GM21515 (cell line): ENCODE measurements around the gene CLEC10A.
"Not testable (repeated sequence)": the region's sequence is repeated elsewhere in the genome, so short reads cannot be mapped to it uniquely, and the experiment has no call there.

Experiments
- ATAC-seq: cut with Tn5 transposase; IDR thresholded peaks from one replicate; pipeline ENCODE4 v1.9.1; 2021; ENCODE audit not compliant: unreplicated experiment

The CLEC10A gene

GRCh38 chr17:7108981-7109380 lies 28.9 kb upstream of the CLEC10A start:
- no peak for ATAC-seq

- no peak for ATAC-seq
These were observed 28.5 kb upstream of the CLEC10A start for GRCh38 chr17:7108560-7108925.

- ATAC-seq = no peak
These were observed 27.9 kb upstream of the CLEC10A start for GRCh38 chr17:7107795-7108559.

- no peak for ATAC-seq
These were observed 27.1 kb upstream of the CLEC10A start for GRCh38 chr17:7107012-7107754.

- no peak for ATAC-seq
These were observed 22.4 kb upstream of the CLEC10A start for GRCh38 chr17:7102421-7102820.

GRCh38 chr17:7101531-7101930 lies 21.5 kb upstream of the CLEC10A start:
- no peak for ATAC-seq

GRCh38 chr17:7100641-7101379 lies 20.8 kb upstream of the CLEC10A start:
- ATAC-seq = not testable (repeated sequence)

- ATAC-seq = no peak
These were observed 18.9 kb upstream of the CLEC10A start for GRCh38 chr17:7098802-7099459.

GRCh38 chr17:7097940-7098339 lies 17.9 kb upstream of the CLEC10A start:
- no peak for ATAC-seq

GRCh38 chr17:7095625-7096024 lies 15.6 kb upstream of the CLEC10A start:
- ATAC-seq = no peak

GRCh38 chr17:7094652-7095019 lies 14.6 kb upstream of the CLEC10A start:
- no peak for ATAC-seq

- not testable (repeated sequence) for ATAC-seq
These were observed 11.4 kb upstream of the CLEC10A start for GRCh38 chr17:7091311-7092005.

- ATAC-seq = not testable (repeated sequence)
These were observed 9.5 kb upstream of the CLEC10A start for GRCh38 chr17:7089570-7089969.

- ATAC-seq = not testable (repeated sequence)
These were observed 8.4 kb upstream of the CLEC10A start for GRCh38 chr17:7088442-7088841.

GRCh38 chr17:7084088-7084487 lies 4.0 kb upstream of the CLEC10A start:
- ATAC-seq = no peak

GRCh38 chr17:7083592-7083991 lies 3.5 kb upstream of the CLEC10A start:
- ATAC-seq = no peak

GRCh38 chr17:7081341-7082062 lies 1.5 kb upstream of the CLEC10A start:
- no peak for ATAC-seq

- no peak for ATAC-seq
These were observed 498 bp upstream of the CLEC10A start for GRCh38 chr17:7080456-7081041.

- no peak for ATAC-seq
These were observed 1.3 kb downstream of the CLEC10A start for GRCh38 chr17:7078711-7079110.
